ENCODE results near the gene TMEM184C.
A peak's percentile ranks its signal among the peaks of the same experiment; 100 is the strongest.

The TMEM184C gene

DNA sequence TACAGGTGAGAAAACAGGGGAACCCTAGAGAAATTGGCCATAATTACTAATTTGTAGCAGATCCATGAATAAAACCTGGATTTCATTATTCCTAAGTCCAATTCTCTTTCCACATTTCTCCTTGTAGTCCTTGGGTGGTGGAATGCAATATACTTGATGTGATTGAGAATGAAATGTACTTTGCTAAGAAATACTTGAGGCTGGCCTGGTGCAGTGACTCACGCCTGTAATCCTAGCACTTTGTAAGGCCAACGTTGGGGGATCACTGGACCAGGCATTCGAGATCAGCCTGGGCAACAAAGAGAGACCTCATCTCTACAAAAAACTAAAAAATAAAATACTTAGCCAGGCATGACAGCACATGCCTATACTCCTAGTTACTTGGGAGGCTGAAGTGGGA, 15.9 kb downstream of the TMEM184C start:
- no peak for TF ChIP-seq TOX (CRISPR knock-in tag; IDR thresholded peaks at IDR 0.05; ENCODE audit: borderline replicate concordance)
- TF ChIP-seq ZFP30 (CRISPR knock-in tag; IDR thresholded peaks at IDR 0.05) = no peak
- TF ChIP-seq ZC3H10 (CRISPR knock-in tag; IDR thresholded peaks at IDR 0.05) = no peak
- no peak for TF ChIP-seq ESRRG (CRISPR knock-in tag; IDR thresholded peaks at IDR 0.05)
- TF ChIP-seq GLIS3 (CRISPR knock-in tag; IDR thresholded peaks at IDR 0.05) = no peak
- TF ChIP-seq ZFP3 (CRISPR knock-in tag; IDR thresholded peaks at IDR 0.05) = no peak
- peak; percentile 99 for ATAC-seq

GRCh38 chr4:147633643-147634042, 16.4 kb downstream of the TMEM184C start:
- TF ChIP-seq CSDC2 (CRISPR knock-in tag; IDR thresholded peaks at IDR 0.05) = no peak
- TF ChIP-seq ZFP30 (CRISPR knock-in tag; IDR thresholded peaks at IDR 0.05) = no peak
- no peak for TF ChIP-seq CREB5 (CRISPR knock-in tag; IDR thresholded peaks at IDR 0.05; ENCODE audit: low read depth)
- no peak for TF ChIP-seq ZFP3 (CRISPR knock-in tag; IDR thresholded peaks at IDR 0.05)
- TF ChIP-seq PPARA (CRISPR knock-in tag; IDR thresholded peaks at IDR 0.05; ENCODE audit: borderline replicate concordance) = no peak
- no peak for TF ChIP-seq GLIS3 (CRISPR knock-in tag; IDR thresholded peaks at IDR 0.05)
- no peak for TF ChIP-seq ESRRG (CRISPR knock-in tag; IDR thresholded peaks at IDR 0.05)
- TF ChIP-seq CSRNP3 (CRISPR knock-in tag; IDR thresholded peaks at IDR 0.05) = no peak
- no peak for TF ChIP-seq ZNF70 (CRISPR knock-in tag; IDR thresholded peaks at IDR 0.05)
- no peak for TF ChIP-seq ISL1 (CRISPR knock-in tag; IDR thresholded peaks at IDR 0.05)
- no peak for TF ChIP-seq ZNF565 (CRISPR knock-in tag; conservative IDR thresholded peaks at IDR 0.05; ENCODE audit: low read depth)
- no peak for TF ChIP-seq TCF4 (CRISPR knock-in tag; IDR thresholded peaks at IDR 0.05; ENCODE audit: borderline replicate concordance)
- TF ChIP-seq ARNTL (CRISPR knock-in tag; IDR thresholded peaks at IDR 0.05; ENCODE audit: borderline replicate concordance, low read depth) = no peak
- no peak for TF ChIP-seq RARB (CRISPR knock-in tag; IDR thresholded peaks at IDR 0.05)
- ATAC-seq = peak; percentile 60

GRCh38 chr4:147635348-147635747, 18.2 kb downstream of the TMEM184C start:
- no peak for ATAC-seq
- TF ChIP-seq TCF4 (CRISPR knock-in tag; IDR thresholded peaks at IDR 0.05; ENCODE audit: borderline replicate concordance) (no peak), CREB5 (CRISPR knock-in tag; IDR thresholded peaks at IDR 0.05; ENCODE audit: low read depth) (no peak), RARB (CRISPR knock-in tag; IDR thresholded peaks at IDR 0.05) (no peak), POU6F1 (CRISPR knock-in tag; IDR thresholded peaks at IDR 0.05; ENCODE audit: borderline replicate concordance, low read depth) (no peak), ZFP30 (CRISPR knock-in tag; IDR thresholded peaks at IDR 0.05) (no peak), PPARA (CRISPR knock-in tag; IDR thresholded peaks at IDR 0.05; ENCODE audit: borderline replicate concordance) (no peak), ZNF565 (CRISPR knock-in tag; conservative IDR thresholded peaks at IDR 0.05; ENCODE audit: low read depth) (no peak), CSRNP3 (CRISPR knock-in tag; IDR thresholded peaks at IDR 0.05) (no peak), ISL1 (CRISPR knock-in tag; IDR thresholded peaks at IDR 0.05) (no peak), GLIS3 (CRISPR knock-in tag; IDR thresholded peaks at IDR 0.05) (no peak), TOX (CRISPR knock-in tag; IDR thresholded peaks at IDR 0.05; ENCODE audit: borderline replicate concordance) (no peak), ARNTL (CRISPR knock-in tag; IDR thresholded peaks at IDR 0.05; ENCODE audit: borderline replicate concordance, low read depth) (no peak), ESRRG (CRISPR knock-in tag; IDR thresholded peaks at IDR 0.05) (no peak), SNAI2 (CRISPR knock-in tag; IDR thresholded peaks at IDR 0.05) (no peak), ZNF8 (CRISPR knock-in tag; IDR thresholded peaks at IDR 0.05) (no peak), OSR1 (CRISPR knock-in tag; IDR thresholded peaks at IDR 0.05) (no peak)
- TF ChIP-seq, protein P1, sequence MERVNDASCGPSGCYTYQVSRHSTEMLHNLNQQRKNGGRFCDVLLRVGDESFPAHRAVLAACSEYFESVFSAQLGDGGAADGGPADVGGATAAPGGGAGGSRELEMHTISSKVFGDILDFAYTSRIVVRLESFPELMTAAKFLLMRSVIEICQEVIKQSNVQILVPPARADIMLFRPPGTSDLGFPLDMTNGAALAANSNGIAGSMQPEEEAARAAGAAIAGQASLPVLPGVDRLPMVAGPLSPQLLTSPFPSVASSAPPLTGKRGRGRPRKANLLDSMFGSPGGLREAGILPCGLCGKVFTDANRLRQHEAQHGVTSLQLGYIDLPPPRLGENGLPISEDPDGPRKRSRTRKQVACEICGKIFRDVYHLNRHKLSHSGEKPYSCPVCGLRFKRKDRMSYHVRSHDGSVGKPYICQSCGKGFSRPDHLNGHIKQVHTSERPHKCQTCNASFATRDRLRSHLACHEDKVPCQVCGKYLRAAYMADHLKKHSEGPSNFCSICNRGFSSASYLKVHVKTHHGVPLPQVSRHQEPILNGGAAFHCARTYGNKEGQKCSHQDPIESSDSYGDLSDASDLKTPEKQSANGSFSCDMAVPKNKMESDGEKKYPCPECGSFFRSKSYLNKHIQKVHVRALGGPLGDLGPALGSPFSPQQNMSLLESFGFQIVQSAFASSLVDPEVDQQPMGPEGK (CRISPR knock-in tag; IDR thresholded peaks at IDR 0.05; ENCODE audit: borderline replicate concordance) = no peak
